ENCODE measurements around the gene DOCK7.

DOCK7 gene

DNA sequence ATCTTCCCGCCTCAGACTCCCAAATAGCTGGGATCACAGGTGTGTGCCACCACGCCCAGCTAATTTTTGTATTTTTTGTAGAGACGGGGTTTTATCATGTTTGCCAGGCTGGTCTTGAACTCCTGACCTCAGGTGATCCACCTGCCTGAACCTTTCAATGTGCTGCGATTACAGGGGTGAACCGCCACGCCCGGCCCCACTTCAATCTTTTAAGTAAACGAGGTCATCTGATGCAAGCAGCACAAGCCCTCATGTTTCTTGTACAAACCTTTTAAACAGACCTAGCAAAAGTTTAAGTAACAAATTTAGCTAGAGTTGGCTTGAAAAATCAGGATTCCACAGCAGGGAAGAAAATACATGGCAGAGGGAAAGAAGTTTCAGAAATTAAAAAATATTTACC is 272.5 kb downstream of the DOCK7 start:
- no peaks in the 10 kb centered on the region for H3K36me3 ChIP-seq (ENCODE audit: insufficient read depth, low read length)
- H3K9ac ChIP-seq (ENCODE audit: low read depth, low read length, poor library complexity, severe bottlenecking), result no peak overlapping the region
- H4K20me1 ChIP-seq (ENCODE audit: insufficient read depth, low read length, poor library complexity, severe bottlenecking), result no peaks in the 10 kb centered on the region
- no peaks in the 10 kb centered on the region for H3K4me1 ChIP-seq (ENCODE audit: insufficient read depth, low read length, poor library complexity, severe bottlenecking)
- no peak for TF ChIP-seq EZH2phosphoT487 (IDR thresholded peaks at IDR 0.05; ENCODE audit: borderline replicate concordance)
- TF ChIP-seq, protein P1, sequence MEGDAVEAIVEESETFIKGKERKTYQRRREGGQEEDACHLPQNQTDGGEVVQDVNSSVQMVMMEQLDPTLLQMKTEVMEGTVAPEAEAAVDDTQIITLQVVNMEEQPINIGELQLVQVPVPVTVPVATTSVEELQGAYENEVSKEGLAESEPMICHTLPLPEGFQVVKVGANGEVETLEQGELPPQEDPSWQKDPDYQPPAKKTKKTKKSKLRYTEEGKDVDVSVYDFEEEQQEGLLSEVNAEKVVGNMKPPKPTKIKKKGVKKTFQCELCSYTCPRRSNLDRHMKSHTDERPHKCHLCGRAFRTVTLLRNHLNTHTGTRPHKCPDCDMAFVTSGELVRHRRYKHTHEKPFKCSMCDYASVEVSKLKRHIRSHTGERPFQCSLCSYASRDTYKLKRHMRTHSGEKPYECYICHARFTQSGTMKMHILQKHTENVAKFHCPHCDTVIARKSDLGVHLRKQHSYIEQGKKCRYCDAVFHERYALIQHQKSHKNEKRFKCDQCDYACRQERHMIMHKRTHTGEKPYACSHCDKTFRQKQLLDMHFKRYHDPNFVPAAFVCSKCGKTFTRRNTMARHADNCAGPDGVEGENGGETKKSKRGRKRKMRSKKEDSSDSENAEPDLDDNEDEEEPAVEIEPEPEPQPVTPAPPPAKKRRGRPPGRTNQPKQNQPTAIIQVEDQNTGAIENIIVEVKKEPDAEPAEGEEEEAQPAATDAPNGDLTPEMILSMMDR (conservative IDR thresholded peaks at IDR 0.05; ENCODE audit: low read length), result no peak
- H3K4me3 ChIP-seq (ENCODE audit: low read length, poor library complexity, severe bottlenecking), result no peak overlapping the region
- no peak overlapping the region for H2AFZ ChIP-seq (ENCODE audit: low read length)
- H3K4me2 ChIP-seq (ENCODE audit: low read depth, low read length, poor library complexity, severe bottlenecking), result no peak overlapping the region
- no peaks in the 10 kb centered on the region for H3K9me3 ChIP-seq (ENCODE audit: insufficient read depth, low read depth, low read length)
- H3K27me3 ChIP-seq (ENCODE audit: insufficient read depth, low read length, poor library complexity, severe bottlenecking), result no peaks in the 10 kb centered on the region
- no peaks in the 10 kb centered on the region for H3F3A ChIP-seq (ENCODE audit: low read depth)
- no peaks in the 10 kb centered on the region for H3K9me2 ChIP-seq (replicated peaks; ENCODE audit: low read depth, low read length)
- H3K79me2 ChIP-seq (ENCODE audit: insufficient read depth, low read length), result no peaks in the 10 kb centered on the region

DNA sequence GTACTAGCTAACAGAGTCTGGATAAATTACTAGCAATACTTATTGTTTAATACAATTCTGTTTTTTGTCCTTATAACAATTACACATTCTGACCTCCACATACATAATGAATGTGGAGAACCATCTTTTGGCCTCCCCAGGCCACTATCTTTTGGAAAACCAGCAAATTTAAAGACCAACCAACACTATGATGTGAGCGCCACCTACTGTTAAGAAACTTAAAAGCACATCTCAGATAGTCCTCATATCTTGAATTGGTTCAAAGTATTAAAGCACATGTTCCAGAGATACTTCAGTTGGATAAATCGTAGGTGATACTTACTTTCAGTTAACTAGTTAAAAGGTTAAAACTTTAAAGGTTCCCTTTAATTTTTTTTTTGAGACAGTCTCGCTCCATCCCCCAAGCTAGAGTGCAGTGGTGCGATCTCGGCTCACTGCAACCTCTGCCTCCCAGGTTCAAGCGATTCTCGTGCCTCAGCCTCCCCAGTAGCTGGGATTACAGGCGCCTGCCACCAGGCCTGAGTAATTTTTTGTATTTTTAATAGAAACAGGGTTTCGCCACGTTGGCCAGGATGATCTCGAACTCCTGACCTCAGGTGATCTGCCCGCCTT is 280.7 kb downstream of the DOCK7 start:
- Histone ChIP-seq H3K4me1 (ENCODE audit: insufficient read depth, low read length, poor library complexity, severe bottlenecking) (no peaks in the 10 kb centered on the region), H3F3A (ENCODE audit: low read depth) (no peaks in the 10 kb centered on the region), H3K79me2 (ENCODE audit: insufficient read depth, low read length) (no peaks in the 10 kb centered on the region), H3K4me3 (ENCODE audit: low read length, poor library complexity, severe bottlenecking) (no peak overlapping the region), H3K9me3 (ENCODE audit: insufficient read depth, low read depth, low read length) (no peaks in the 10 kb centered on the region), H4K20me1 (ENCODE audit: insufficient read depth, low read length, poor library complexity, severe bottlenecking) (no peaks in the 10 kb centered on the region), H2AFZ (ENCODE audit: low read length) (no peak overlapping the region), H3K4me2 (ENCODE audit: low read depth, low read length, poor library complexity, severe bottlenecking) (no peak overlapping the region), H3K9ac (ENCODE audit: low read depth, low read length, poor library complexity, severe bottlenecking) (no peak overlapping the region), H3K9me2 (replicated peaks; ENCODE audit: low read depth, low read length) (no peaks in the 10 kb centered on the region), H3K36me3 (ENCODE audit: insufficient read depth, low read length) (no peaks in the 10 kb centered on the region), H3K27me3 (ENCODE audit: insufficient read depth, low read length, poor library complexity, severe bottlenecking) (no peaks in the 10 kb centered on the region)
- TF ChIP-seq, protein P1 (conservative IDR thresholded peaks at IDR 0.05; ENCODE audit: low read length), result peak; percentile 91
- no peak for TF ChIP-seq EZH2phosphoT487 (IDR thresholded peaks at IDR 0.05; ENCODE audit: borderline replicate concordance)

DNA sequence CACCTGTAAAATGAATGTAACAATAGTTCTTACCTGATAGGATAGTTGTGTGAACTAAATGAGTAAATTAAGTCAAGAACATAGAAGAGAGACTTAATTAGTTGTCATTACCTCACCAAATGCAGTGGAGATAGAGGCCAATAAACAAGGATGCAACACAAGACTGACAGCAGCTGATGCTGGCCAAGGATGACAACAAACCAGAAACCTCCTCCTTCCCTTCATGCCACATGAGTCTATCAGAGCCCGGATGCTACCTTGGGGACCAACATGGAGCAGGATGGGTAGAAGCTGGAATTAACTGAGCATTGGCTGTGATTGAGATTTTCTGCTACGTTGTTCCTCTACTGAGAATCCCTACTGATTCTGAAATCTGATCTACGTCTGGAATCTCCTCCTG is 281.6 kb downstream of the DOCK7 start:
- no peaks in the 10 kb centered on the region for H3F3A ChIP-seq (ENCODE audit: low read depth)
- H3K4me1 ChIP-seq (ENCODE audit: insufficient read depth, low read length, poor library complexity, severe bottlenecking), result no peaks in the 10 kb centered on the region
- no peak overlapping the region for H3K9ac ChIP-seq (ENCODE audit: low read depth, low read length, poor library complexity, severe bottlenecking)
- no peak overlapping the region for H3K4me3 ChIP-seq (ENCODE audit: low read length, poor library complexity, severe bottlenecking)
- H2AFZ ChIP-seq (ENCODE audit: low read length), result no peak overlapping the region
- H4K20me1 ChIP-seq (ENCODE audit: insufficient read depth, low read length, poor library complexity, severe bottlenecking), result no peaks in the 10 kb centered on the region
- no peak overlapping the region for H3K4me2 ChIP-seq (ENCODE audit: low read depth, low read length, poor library complexity, severe bottlenecking)
- no peaks in the 10 kb centered on the region for H3K79me2 ChIP-seq (ENCODE audit: insufficient read depth, low read length)
- no peaks in the 10 kb centered on the region for H3K9me3 ChIP-seq (ENCODE audit: insufficient read depth, low read depth, low read length)
- TF ChIP-seq EZH2phosphoT487 (IDR thresholded peaks at IDR 0.05; ENCODE audit: borderline replicate concordance), result no peak
- TF ChIP-seq, protein P1 (conservative IDR thresholded peaks at IDR 0.05; ENCODE audit: low read length), result no peak
- H3K9me2 ChIP-seq (replicated peaks; ENCODE audit: low read depth, low read length), result no peaks in the 10 kb centered on the region
- no peaks in the 10 kb centered on the region for H3K27me3 ChIP-seq (ENCODE audit: insufficient read depth, low read length, poor library complexity, severe bottlenecking)
- H3K36me3 ChIP-seq (ENCODE audit: insufficient read depth, low read length), result no peaks in the 10 kb centered on the region
